ENCODE results near the gene KAZALD1. TPM values are rescaled to one million over a fixed set of nuclear protein-coding genes. Genes with fewer than 3 reads are reported as not detected.

The KAZALD1 gene
- total RNA-seq, 1 donor from 2014 or later, result 2.0 TPM

DNA sequence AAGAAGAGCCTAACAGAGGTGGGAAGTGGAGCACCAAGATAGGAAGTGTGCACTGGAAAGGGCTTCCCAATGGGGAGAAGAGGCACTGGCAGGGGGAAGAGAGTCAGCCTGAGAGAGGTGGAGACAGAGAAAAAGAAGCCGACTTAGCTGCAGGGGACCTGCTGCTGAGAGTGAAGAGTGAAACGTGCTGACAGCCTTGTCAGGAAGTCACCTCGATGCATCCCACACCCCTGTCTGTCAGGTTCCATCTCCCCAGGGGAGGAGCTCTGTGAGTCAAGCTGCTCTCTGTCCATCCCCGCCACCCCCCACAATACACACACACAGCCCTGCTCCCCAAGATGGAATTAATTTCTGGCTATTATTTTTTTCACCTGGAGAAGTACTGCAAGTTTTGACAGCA is 14.0 kb downstream of the KAZALD1 start:
- H3K27me3 ChIP-seq (ENCODE audit: control insufficient read depth, insufficient read depth, low read length), result peaks cover 47% of the 10 kb centered on the region
- no peak overlapping the region for H3K4me3 ChIP-seq (ENCODE audit: low read depth, low read length)
- TF ChIP-seq, protein P1, sequence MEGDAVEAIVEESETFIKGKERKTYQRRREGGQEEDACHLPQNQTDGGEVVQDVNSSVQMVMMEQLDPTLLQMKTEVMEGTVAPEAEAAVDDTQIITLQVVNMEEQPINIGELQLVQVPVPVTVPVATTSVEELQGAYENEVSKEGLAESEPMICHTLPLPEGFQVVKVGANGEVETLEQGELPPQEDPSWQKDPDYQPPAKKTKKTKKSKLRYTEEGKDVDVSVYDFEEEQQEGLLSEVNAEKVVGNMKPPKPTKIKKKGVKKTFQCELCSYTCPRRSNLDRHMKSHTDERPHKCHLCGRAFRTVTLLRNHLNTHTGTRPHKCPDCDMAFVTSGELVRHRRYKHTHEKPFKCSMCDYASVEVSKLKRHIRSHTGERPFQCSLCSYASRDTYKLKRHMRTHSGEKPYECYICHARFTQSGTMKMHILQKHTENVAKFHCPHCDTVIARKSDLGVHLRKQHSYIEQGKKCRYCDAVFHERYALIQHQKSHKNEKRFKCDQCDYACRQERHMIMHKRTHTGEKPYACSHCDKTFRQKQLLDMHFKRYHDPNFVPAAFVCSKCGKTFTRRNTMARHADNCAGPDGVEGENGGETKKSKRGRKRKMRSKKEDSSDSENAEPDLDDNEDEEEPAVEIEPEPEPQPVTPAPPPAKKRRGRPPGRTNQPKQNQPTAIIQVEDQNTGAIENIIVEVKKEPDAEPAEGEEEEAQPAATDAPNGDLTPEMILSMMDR (IDR thresholded peaks at IDR 0.05; ENCODE audit: insufficient read depth, low read length, poor library complexity, severe bottlenecking), result no peak
- H3K36me3 ChIP-seq (ENCODE audit: control insufficient read depth, insufficient read depth, low read length), result no peaks in the 10 kb centered on the region
- no peak for DNase-seq (ENCODE audit: low read depth)

DNA sequence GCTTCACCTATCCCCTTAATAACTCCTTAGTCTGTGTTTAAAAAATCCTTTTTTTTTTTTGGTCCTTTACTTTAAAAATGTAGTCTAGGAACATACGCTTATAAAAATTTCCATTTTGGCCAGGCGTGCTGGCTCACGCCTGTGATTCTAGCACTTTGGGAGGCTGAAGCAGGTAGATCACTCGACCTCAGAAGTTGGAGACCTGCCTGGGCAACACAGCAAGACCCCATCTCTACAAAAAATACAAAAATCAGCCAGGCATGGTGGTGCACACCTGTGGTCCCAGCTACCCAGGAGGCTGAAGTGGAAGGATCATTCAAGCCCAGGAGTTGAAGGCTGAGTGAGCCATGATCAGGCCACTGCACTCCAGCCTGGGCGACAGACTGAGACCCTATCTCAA is 14.8 kb downstream of the KAZALD1 start:
- Histone ChIP-seq H3K36me3 (ENCODE audit: control insufficient read depth, insufficient read depth, low read length) (no peaks in the 10 kb centered on the region), H3K4me3 (ENCODE audit: low read depth, low read length) (no peak overlapping the region), H3K27me3 (ENCODE audit: control insufficient read depth, insufficient read depth, low read length) (peaks cover 47% of the 10 kb centered on the region)
- no peak for DNase-seq (ENCODE audit: low read depth)
- TF ChIP-seq, protein P1 (IDR thresholded peaks at IDR 0.05; ENCODE audit: insufficient read depth, low read length, poor library complexity, severe bottlenecking), result no peak

DNA sequence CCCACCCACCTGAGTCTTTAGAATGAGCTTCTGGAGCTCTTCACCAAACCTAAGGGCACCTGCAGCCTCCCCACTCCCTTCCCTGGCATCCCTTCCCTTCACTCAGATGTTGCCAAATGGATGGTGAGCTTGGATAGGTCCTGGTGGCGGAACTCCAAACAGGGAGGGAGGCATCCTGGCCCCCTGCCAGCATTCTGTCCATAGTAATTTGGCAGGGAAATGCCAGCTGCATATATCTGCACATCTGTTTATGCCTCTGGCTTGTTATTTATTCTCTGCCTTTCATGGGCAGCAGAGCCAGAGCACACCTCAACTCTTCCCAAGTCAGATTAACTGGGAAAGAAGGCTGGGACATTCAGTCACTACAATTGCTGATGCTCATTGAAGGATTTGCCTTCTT is 18.1 kb downstream of the KAZALD1 start:
- H3K27me3 ChIP-seq (ENCODE audit: control insufficient read depth, insufficient read depth, low read length), result peaks cover 29% of the 10 kb centered on the region
- no peaks in the 10 kb centered on the region for H3K36me3 ChIP-seq (ENCODE audit: control insufficient read depth, insufficient read depth, low read length)
- TF ChIP-seq, protein P1 (IDR thresholded peaks at IDR 0.05; ENCODE audit: insufficient read depth, low read length, poor library complexity, severe bottlenecking), result no peak
- DNase-seq (ENCODE audit: low read depth), result no peak
- no peak overlapping the region for H3K4me3 ChIP-seq (ENCODE audit: low read depth, low read length)

DNA sequence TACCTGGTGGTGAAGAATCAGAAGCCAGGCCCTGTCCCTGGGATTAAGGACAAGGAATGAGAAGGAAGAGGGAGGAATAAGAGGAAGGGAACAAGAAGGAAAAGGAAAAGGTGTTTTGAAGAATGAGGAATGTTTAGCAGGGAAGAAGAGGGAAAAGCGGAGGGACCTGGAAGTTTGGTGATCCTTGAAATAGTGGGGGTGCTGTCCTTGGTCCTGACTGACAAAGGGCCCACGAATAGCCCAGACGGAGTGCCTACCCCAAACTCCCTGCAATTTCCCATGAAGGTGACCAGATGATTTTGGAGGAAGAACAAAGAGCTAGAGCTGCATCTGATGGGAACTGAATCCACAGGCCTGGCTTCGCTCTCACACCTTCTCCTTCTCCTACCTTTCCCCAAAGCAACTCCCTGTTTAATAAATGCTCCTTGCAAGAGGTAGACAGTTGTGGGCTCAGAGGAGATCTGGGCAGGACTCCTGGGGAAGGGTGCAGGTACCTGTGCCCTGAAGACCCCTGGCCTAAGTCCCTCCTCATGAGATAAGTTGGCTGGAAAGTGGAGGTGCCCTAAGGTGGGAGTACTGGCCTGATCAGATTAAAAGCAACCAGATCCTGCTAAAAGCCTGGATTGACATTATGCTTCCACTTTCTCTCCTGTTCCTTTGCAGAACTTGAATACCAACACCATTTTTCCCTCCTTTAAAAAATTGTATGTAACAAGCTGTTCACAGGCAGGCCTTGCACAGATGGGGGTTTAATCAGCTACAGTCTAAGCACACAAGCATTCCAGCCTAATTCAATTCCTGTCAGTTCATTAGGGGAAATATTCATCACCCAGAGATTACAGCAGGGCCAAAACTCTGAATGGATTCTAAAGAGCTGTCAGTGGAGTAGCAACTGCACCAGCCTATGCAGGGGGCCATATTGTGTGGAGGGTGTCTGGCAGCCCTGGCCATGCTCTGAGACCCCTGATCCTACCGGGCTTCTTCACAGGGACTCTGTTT is 19.4 kb downstream of the KAZALD1 start:
- DNase-seq (ENCODE audit: low read depth), result no peak
- Histone ChIP-seq H3K4me3 (ENCODE audit: low read depth, low read length) (no peak overlapping the region), H3K27me3 (ENCODE audit: control insufficient read depth, insufficient read depth, low read length) (peaks cover 27% of the 10 kb centered on the region), H3K36me3 (ENCODE audit: control insufficient read depth, insufficient read depth, low read length) (no peaks in the 10 kb centered on the region)
- TF ChIP-seq, protein P1 (IDR thresholded peaks at IDR 0.05; ENCODE audit: insufficient read depth, low read length, poor library complexity, severe bottlenecking), result no peak

DNA sequence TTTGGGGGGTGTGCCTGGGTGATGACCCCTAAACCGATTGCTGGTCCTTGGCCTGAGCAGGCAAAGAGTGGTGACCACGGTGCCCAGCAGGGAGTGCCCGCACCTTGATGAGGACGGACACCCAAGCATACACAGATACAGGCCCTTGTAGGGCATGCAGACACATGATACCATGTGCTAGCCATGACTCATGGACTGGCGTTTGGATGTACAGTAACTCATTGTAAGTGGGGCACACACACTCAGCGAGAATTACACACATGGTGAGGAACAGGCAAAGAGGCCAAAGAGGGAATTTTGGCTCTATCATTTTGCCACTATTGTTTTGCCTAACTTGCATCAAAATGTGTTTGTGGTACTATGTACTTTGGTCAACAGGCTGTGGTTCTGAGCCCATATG is 24.1 kb downstream of the KAZALD1 start:
- Histone ChIP-seq H3K27me3 (ENCODE audit: control insufficient read depth, insufficient read depth, low read length) (peaks cover 57% of the 10 kb centered on the region), H3K36me3 (ENCODE audit: control insufficient read depth, insufficient read depth, low read length) (no peaks in the 10 kb centered on the region), H3K4me3 (ENCODE audit: low read depth, low read length) (no peak overlapping the region)
- TF ChIP-seq, protein P1 (IDR thresholded peaks at IDR 0.05; ENCODE audit: insufficient read depth, low read length, poor library complexity, severe bottlenecking), result no peak
- DNase-seq (ENCODE audit: low read depth), result no peak
